H1 (cell line): ENCODE results near the gene NR2E3. TPM values are rescaled to one million over a fixed set of nuclear protein-coding genes. Genes with fewer than 3 reads are reported as not detected.

Source experiments
- CTCF ChIA-PET: fragments of 300-600 bp; sonication (Branson Sonifier 250); formaldehyde crosslinking; loops from one replicate; lab custom pipeline; 2021; ENCODE audit not compliant: partially characterized antibody; lab: Charles Lee
- POLR2A ChIA-PET: fragments of 300-600 bp; sonication (Branson Sonifier 250); formaldehyde crosslinking; loops from one replicate; lab custom pipeline; 2021; ENCODE audit warnings: inconsistent platforms; ENCODE audit not compliant: partially characterized antibody; lab: Charles Lee
- DNase-seq, 2 experiments: peaks; one replicate each; pipeline versions ENCODE4 v3.0.0 to v3.0.0-alpha.2; 2010 to 2022; ENCODE audit warnings: low spot score in 2 of 2, low read depth in 1 of 2, mixed read lengths in 1 of 2
- FAIRE-seq: peaks from 2 replicates; lab custom pipeline; 2011; peaks lifted over from hg19 to GRCh38; lab: Jason Lieb, UNC
- H2AFZ ChIP-seq: 2 replicates; pipeline ENCODE4 v1.8.1; 2012; ENCODE audit warnings: low read length, inconsistent platforms
- H2AK5ac ChIP-seq: 2 replicates; pipeline ENCODE4 v1.6.1; 2013; ENCODE audit warnings: low read depth, low read length
- H2BK120ac ChIP-seq: replicated peaks from 2 replicates; pipeline ENCODE3; 2013; ENCODE audit warnings: low read depth, low read length, inconsistent platforms
- H2BK12ac ChIP-seq: 2 replicates; pipeline ENCODE4 v1.6.1; 2013; ENCODE audit warnings: low read depth, low read length
- H2BK15ac ChIP-seq: 2 replicates; pipeline ENCODE4 v1.6.1; 2013; ENCODE audit warnings: low read length
- H2BK20ac ChIP-seq: 2 replicates; pipeline ENCODE4 v1.6.1; 2013; ENCODE audit warnings: low read length
- H2BK5ac ChIP-seq: 2 replicates; pipeline ENCODE4 v1.6.1; 2013; ENCODE audit warnings: low read depth, low read length
- H3K14ac ChIP-seq: 2 replicates; pipeline ENCODE4 v1.6.1; 2013; ENCODE audit warnings: inconsistent platforms; ENCODE audit not compliant: insufficient read length
- H3K18ac ChIP-seq: 2 replicates; pipeline ENCODE4 v1.6.1; 2013; ENCODE audit warnings: low read length; ENCODE audit errors: extremely low read depth
- H3K23ac ChIP-seq: 2 replicates; pipeline ENCODE4 v1.6.1; 2013; ENCODE audit warnings: inconsistent platforms; ENCODE audit not compliant: insufficient read length
- H3K23me2 ChIP-seq: 2 replicates; pipeline ENCODE4 v1.6.1; 2013; ENCODE audit warnings: low read depth, low read length
- H3K27ac ChIP-seq: 2 replicates; pipeline ENCODE4 v1.6.1; 2011; ENCODE audit warnings: low read depth, low read length, inconsistent platforms
- H3K27me3 ChIP-seq, 4 experiments: replicated peaks in 1 of 4; 1 replicate in 1 of 4; 2 replicates in 3 of 4; pipeline versions ENCODE4 v1.6.1 to v1.8.1; 2011 to 2013; ENCODE audit warnings: low read length in 3 of 4, mild to moderate bottlenecking in 3 of 4, inconsistent platforms in 2 of 4, mixed read lengths in 2 of 4, moderate library complexity in 1 of 4; ENCODE audit not compliant: control insufficient read depth in 3 of 4, insufficient read depth in 3 of 4; ENCODE audit errors: extremely low read depth in 1 of 4
- H3K36me3 ChIP-seq, 4 experiments: 2 replicates each; pipeline versions ENCODE4 v1.6.1 to v1.8.1; 2011 to 2013; ENCODE audit warnings: mild to moderate bottlenecking in 4 of 4, low read length in 3 of 4, moderate library complexity in 2 of 4, control low read depth in 1 of 4, inconsistent platforms in 1 of 4; ENCODE audit not compliant: insufficient read depth in 4 of 4, control insufficient read depth in 2 of 4
- H3K4ac ChIP-seq: replicated peaks from 2 replicates; pipeline ENCODE3; 2013; ENCODE audit warnings: low read length, low read depth, mixed read lengths, inconsistent platforms; ENCODE audit not compliant: insufficient read length
- H3K4me1 ChIP-seq, 4 experiments: replicated peaks in 1 of 4; 1 replicate in 1 of 4; 2 replicates in 3 of 4; pipeline versions ENCODE4 v1.6.1 to v1.8.1; 2011 to 2013; ENCODE audit warnings: low read length in 3 of 4, inconsistent platforms in 2 of 4, mixed read lengths in 1 of 4; ENCODE audit not compliant: insufficient read depth in 4 of 4, control insufficient read depth in 3 of 4
- H3K4me2 ChIP-seq, 2 experiments: 2 replicates each; pipeline versions ENCODE4 v1.6.1 to v1.8.1; 2011 to 2013; ENCODE audit warnings: low read depth in 2 of 2, low read length in 2 of 2, control low read depth in 1 of 2, inconsistent platforms in 1 of 2, mild to moderate bottlenecking in 1 of 2; ENCODE audit not compliant: insufficient read depth in 1 of 2
- H3K4me3 ChIP-seq, 4 experiments: fragments of 200-600, 300-600 bp in 1 of 4; sonication (generic), shearing (Covaris generic), sonication (Bioruptor Twin) in 1 of 4; 2 replicates each; pipeline versions ENCODE4 v1.5.1 to v1.8.1; 2011 to 2016; ENCODE audit warnings: low read length in 4 of 4, low read depth in 3 of 4, control low read depth in 2 of 4, inconsistent platforms in 2 of 4, mild to moderate bottlenecking in 2 of 4, mixed read lengths in 1 of 4, moderate library complexity in 1 of 4; ENCODE audit not compliant: insufficient read depth in 2 of 4; ENCODE audit errors: extremely low read depth in 1 of 4
- H3K56ac ChIP-seq: replicated peaks from 2 replicates; pipeline ENCODE3; 2013; ENCODE audit warnings: low read depth, mild to moderate bottlenecking, mixed read lengths, low read length, inconsistent platforms; ENCODE audit not compliant: insufficient read length
- H3K79me1 ChIP-seq: 2 replicates; pipeline ENCODE4 v1.6.1; 2013; ENCODE audit warnings: low read depth, low read length, control low read depth
- H3K79me2 ChIP-seq, 2 experiments: 2 replicates each; pipeline versions ENCODE4 v1.6.1 to v1.8.1; 2012 to 2013; ENCODE audit warnings: low read length in 2 of 2, mild to moderate bottlenecking in 2 of 2, inconsistent platforms in 1 of 2; ENCODE audit not compliant: insufficient read depth in 2 of 2, control insufficient read depth in 1 of 2
- H3K9ac ChIP-seq, 4 experiments: replicated peaks in 1 of 4; 1 replicate in 1 of 4; 2 replicates in 3 of 4; pipeline versions ENCODE4 v1.6.1 to v1.8.1; 2011 to 2013; ENCODE audit warnings: low read depth in 3 of 4, low read length in 3 of 4, control low read depth in 2 of 4, mild to moderate bottlenecking in 2 of 4, moderate library complexity in 2 of 4, inconsistent platforms in 1 of 4; ENCODE audit errors: extremely low read depth in 1 of 4
- H3K9me3 ChIP-seq, 2 experiments: 2 replicates each; pipeline versions ENCODE4 v1.6.1 to v1.8.1; 2012 to 2013; ENCODE audit warnings: mild to moderate bottlenecking in 2 of 2, moderate library complexity in 2 of 2, control low read depth in 1 of 2, inconsistent platforms in 1 of 2, low read depth in 1 of 2, low read length in 1 of 2, mixed read lengths in 1 of 2; ENCODE audit not compliant: insufficient read depth in 2 of 2
- H4K20me1 ChIP-seq, 2 experiments: replicated peaks in 1 of 2; 2 replicates each; pipeline versions ENCODE3 to v1.8.1; 2011 to 2013; ENCODE audit warnings: inconsistent platforms in 2 of 2, low read length in 2 of 2, mild to moderate bottlenecking in 1 of 2; ENCODE audit not compliant: insufficient read depth in 2 of 2, control insufficient read depth in 1 of 2
- H4K5ac ChIP-seq: 2 replicates; pipeline ENCODE4 v1.6.1; 2013; ENCODE audit warnings: low read length, low read depth, mixed read lengths, inconsistent platforms; ENCODE audit not compliant: insufficient read length
- H4K8ac ChIP-seq: 2 replicates; pipeline ENCODE4 v1.8.0; 2013; ENCODE audit warnings: mild to moderate bottlenecking, moderate library complexity, low read length, inconsistent platforms; ENCODE audit not compliant: insufficient read depth; ENCODE audit errors: extremely low read depth
- H4K91ac ChIP-seq: replicated peaks from 2 replicates; pipeline ENCODE3; 2013; ENCODE audit warnings: low read length, mixed read lengths, inconsistent platforms; ENCODE audit not compliant: insufficient read length
- EGR1 ChIP-seq: IDR thresholded peaks from 2 replicates; pipeline ENCODE4 v1.6.1; 2011; ENCODE audit warnings: low read depth, low read length, borderline replicate concordance
- SIN3A ChIP-seq, 2 experiments: IDR thresholded peaks in 1 of 2; conservative IDR thresholded peaks in 1 of 2; 2 replicates each; pipeline ENCODE4 v1.6.1; 2011 to 2012; ENCODE audit warnings: low read length in 2 of 2, improper control_type of control experiment in 1 of 2, low read depth in 1 of 2, mild to moderate bottlenecking in 1 of 2
- WGBS, 2 experiments: shearing (Covaris generic) in 1 of 2; methylation state at CpG; one replicate each; pipeline versions ENCODE4 v1.1.6 to v1.1.7; 2013 to 2015; ENCODE audit warnings: low lambda C conversion rate in 2 of 2, mixed read lengths in 2 of 2, inconsistent platforms in 1 of 2, low coverage in 1 of 2, missing lambda C conversion rate in 1 of 2; ENCODE audit not compliant: insufficient replicate concordance in 2 of 2, insufficient coverage in 1 of 2, insufficient read length in 1 of 2; ENCODE audit errors: extremely low coverage in 1 of 2, missing lambda C conversion rate in 1 of 2; 5-methylcytosine and 5-hydroxymethylcytosine counted together
- polyA plus RNA-seq, 7 experiments: library from polyadenylated mRNA; depleted of rRNA in 3 of 7; stranded (reverse) in 5 of 7; unstranded in 2 of 7; fragments of >200 nt in 5 of 7; fragments of 200-250 nt in 2 of 7; gene quantifications; 1 replicate in 5 of 7; 2 replicates in 1 of 7; 4 replicates in 1 of 7; pipeline versions ENCODE4 v1.2.1 to v1.2.3, GENCODE V29; 2011 to 2013; ENCODE audit warnings: missing spikeins in 2 of 7, mixed read lengths in 2 of 7
- total RNA-seq: library from RNA; stranded (reverse); fragmentation: NEBNext Ultra II Directional; extraction: Animal tissue kit (Norgen Biotek cat#: 25700); gene quantifications from 2 replicates; pipeline ENCODE4 v1.2.1, GENCODE V29; 2021

Gene NR2E3
- total and polyA plus RNA-seq, 2 of the 8 experiments (the other 6 are each of a cell fraction or from before 2014, with no cell fraction given): 0.56 to 0.80 TPM

DNA sequence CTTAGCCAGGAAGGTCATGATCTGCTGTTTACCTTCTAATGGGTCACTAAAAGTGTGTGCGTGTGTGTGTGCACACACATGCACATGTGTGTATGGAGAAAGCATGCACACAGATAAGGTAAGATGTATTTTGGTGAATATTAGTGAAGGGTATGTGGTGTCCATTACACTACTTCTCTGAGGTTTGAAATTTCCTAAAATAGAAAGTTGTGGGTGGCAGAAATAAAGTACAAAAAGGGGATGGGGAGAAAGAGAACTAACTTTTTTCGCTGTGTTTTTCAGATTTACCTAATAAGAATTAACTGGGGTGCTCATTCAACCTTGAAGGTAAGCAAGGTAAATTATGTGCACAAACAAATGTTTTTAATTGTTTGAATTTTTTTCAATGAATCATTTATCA is 24.4 kb upstream of the NR2E3 start:
- no peaks in the 10 kb centered on the region; a peak in 1 of 7 replicates for H3K4me1 ChIP-seq
- H2BK20ac ChIP-seq: no peak overlapping the region
- no peak for DNase-seq
- no peaks in the 10 kb centered on the region for H3K79me2 ChIP-seq
- no peak overlapping the region for H3K4ac ChIP-seq
- H3K23me2 ChIP-seq: peaks cover 3% of the 10 kb centered on the region; the same call in 1 of the 2 replicates
- no peak for FAIRE-seq
- no peak overlapping the region for H3K9ac ChIP-seq
- peaks cover 0 to 2% of the 10 kb centered on the region in 2 experiments for H4K20me1 ChIP-seq
- H2BK12ac ChIP-seq: no peak overlapping the region
- no peak overlapping the region for H4K8ac ChIP-seq
- no peak overlapping the region for H3K14ac ChIP-seq
- H4K5ac ChIP-seq: no peak overlapping the region
- H2AFZ ChIP-seq: no peak overlapping the region
- no peak overlapping the region for H3K18ac ChIP-seq
- no peak overlapping the region for H2BK15ac ChIP-seq
- ChIA-PET POLR2A (no interaction called here), CTCF (interaction anchor here (0.9 to 2.7 kb wide), 6 partner anchors 8 to 138 kb away, joined by 3 to 23 read pairs (median 5); no protein-coding TSS in a partner anchor)
- no peaks in the 10 kb centered on the region for H3K9me3 ChIP-seq
- no peak overlapping the region for H2AK5ac ChIP-seq
- H4K91ac ChIP-seq: peak overlapping the region; percentile 44
- H2BK120ac ChIP-seq: no peak overlapping the region
- H2BK5ac ChIP-seq: no peak overlapping the region
- no peaks in the 10 kb centered on the region for H3K36me3 ChIP-seq
- H3K4me3 ChIP-seq: no peak overlapping the region
- no peak overlapping the region for H3K4me2 ChIP-seq
- no peaks in the 10 kb centered on the region for H3K79me1 ChIP-seq
- H3K27ac ChIP-seq: no peak overlapping the region
- no peak overlapping the region for H3K56ac ChIP-seq
- 87% methylated on average over 2 of the region's 2 CpGs; no CpG with 5 or more reads in 1 of the 2 experiments for WGBS, 2 experiments
- H3K23ac ChIP-seq: no peak overlapping the region
- H3K27me3 ChIP-seq: no peaks in the 10 kb centered on the region
- TF ChIP-seq SIN3A (conservative IDR thresholded peaks at IDR 0.05 in 1 of 2, IDR thresholded peaks at IDR 0.05 in 1 of 2; ENCODE audit: low read depth in 1 of 2, low read length in 2 of 2) (no peak), EGR1 (no peak)
